GM18526 (cell line): ENCODE measurements around the gene EPB41L3.

Experiments
- POLR2A ChIP-seq: IDR thresholded peaks from 3 replicates; pipeline ENCODE4 v1.6.1; 2011; ENCODE audit not compliant: insufficient read length; ENCODE audit errors: extremely low read depth

EPB41L3 gene

DNA sequence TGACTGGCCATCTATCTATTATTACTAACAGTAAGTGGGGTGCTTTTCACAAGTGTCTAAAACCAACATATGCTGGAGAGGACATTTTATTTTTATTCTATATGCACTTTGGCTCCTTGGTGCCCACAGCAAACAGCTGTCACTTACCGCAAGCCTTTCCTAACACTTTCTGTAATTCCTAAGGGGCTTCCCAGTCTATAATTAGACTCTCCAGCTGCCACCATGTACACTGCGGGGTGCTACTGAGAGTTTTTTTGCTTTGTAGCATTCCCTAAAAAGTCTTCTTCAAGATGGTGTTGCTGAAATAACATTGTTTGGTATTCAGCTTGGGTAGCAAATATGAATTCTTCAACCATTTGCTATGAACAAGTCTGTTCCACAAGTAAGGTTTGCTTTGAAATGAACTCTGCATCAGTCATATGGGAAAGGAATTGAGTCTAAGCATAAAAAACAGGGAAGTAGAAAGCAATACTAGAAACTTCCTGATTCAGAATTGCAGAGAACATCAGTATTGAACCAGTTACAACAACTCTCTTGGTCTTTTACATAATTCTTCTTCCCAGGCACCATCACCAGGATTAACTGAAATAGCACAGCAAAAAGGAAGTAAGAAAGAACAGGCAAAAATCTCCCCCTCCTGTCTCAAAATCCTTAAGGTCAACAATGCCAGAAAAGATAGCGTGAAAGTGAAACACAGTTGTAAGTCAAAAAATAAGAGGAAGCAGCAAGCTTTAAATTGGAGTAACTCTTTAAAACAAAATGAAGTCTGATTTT lies 28.6 kb downstream of the EPB41L3 start:
- TF ChIP-seq POLR2A, result no peak

DNA sequence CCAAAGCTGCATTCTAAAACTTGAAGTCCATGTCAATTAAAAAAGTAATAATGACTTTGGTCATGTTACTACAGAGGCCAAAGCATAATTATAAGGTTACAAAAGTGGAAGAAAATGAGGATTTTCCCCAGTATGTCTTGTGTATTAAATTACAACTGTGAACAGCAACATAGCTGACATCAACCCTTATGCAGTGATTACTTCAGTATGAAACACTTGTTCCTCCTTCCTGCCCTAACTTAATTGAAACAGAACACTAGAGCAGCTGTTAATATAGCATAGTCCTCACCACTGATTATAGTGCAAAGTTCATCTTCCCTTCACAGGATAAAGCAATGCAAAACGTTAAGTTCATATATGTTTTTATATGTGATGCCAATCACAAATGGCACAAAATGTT lies 29.9 kb downstream of the EPB41L3 start:
- no peak for TF ChIP-seq POLR2A

DNA sequence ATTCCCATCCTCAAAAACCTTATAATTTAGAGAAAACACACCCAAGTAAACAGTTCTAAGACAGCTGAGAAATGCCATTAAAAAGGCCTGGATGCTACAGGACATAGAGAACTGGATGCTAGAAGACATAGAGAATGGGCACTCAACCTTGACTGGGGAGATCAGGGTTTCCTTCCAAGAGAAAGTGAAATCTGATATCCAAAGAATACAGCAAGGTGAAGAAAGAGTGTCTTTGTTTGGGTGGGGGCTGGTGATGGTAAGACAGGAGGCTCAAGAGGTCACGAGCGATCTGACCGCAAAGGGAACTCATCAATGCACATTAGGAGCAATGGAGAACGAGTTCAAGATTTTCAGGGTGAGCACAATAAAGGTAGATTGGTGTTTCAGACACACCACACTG lies 31.6 kb downstream of the EPB41L3 start:
- TF ChIP-seq POLR2A, result no peak

GRCh38 chr18:5510135-5510846 lies 33.5 kb downstream of the EPB41L3 start:
- no peak for TF ChIP-seq POLR2A

DNA sequence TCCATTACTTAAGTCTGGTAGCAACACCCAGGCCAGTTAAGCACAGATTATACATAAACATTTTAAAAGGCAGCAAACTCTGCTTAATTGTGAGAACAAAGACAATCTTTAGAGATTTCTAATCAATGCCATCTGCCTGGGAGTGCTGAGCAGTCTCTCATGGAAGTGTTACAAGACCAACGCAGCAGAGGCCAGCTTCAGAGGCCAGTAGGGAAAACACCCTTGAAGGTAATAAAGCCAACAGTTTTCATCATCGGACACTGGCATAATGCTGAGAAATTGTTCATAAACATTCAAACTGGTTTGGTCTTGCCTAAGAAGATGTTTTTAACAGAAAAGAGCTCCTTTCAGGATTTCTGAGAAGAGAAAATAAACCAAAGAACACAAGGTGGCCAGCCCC lies 35.0 kb downstream of the EPB41L3 start:
- TF ChIP-seq POLR2A, result no peak

DNA sequence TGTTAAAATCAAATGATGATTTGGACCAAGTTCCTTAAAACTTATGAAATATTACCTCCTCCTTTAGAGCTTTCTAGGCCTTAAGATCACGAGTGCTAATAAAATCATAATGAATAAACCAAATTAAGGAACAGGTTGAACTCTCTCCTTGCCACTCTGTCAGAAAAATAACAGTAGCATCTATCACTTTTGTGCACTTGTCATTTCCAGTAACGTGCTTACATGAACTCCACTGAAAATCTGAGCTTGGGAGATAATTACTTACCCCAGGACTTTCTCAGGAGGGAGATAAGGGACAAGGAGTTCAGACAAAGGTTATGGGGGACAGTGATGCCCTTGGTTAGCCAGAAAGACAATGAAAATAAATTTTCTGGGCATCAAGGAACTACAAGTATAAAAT lies 36.0 kb downstream of the EPB41L3 start:
- TF ChIP-seq POLR2A, result no peak

DNA sequence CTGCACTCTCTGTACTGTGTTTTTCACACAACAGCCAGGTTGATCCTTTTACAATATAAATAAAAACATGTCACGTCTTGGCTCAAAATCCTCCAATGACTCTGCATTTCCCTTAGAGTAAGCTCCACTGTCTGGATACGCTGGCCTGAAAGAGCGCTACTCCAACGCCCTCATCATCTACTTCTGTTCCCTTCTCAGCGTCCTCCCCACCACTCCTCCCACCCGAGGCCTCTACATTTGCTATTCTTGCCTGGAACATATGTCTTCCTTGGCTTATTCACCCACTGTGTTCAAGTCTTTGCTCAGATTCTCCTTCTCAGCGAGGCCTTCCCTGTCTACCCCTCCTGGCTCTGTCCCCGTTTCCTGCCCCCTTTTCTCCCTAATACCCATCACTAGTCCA lies 37.6 kb downstream of the EPB41L3 start:
- TF ChIP-seq POLR2A, result no peak

DNA sequence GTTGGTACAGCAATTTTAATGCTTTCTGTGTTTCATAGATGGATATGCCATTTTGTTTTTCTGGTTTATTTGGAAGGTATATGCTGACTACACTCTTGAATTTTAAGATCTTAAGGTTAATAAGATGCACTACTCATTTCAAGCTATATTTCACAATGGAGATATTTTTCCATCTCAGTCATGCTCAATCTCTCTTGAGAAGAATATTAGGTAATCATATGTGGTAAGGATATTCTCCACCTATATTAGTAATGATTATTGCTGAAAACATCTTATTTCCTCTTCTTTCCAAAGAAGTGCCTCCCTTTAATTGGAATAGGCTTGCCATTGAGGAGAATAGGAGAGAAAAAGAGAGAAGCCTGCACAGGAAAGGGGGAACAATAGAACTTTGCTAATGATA lies 40.1 kb downstream of the EPB41L3 start:
- no peak for TF ChIP-seq POLR2A

GRCh38 chr18:5500158-5500939 lies 43.4 kb downstream of the EPB41L3 start:
- TF ChIP-seq POLR2A, result no peak

- TF ChIP-seq POLR2A, result no peak
Measured at GRCh38 chr18:5498452-5498851, 45.3 kb downstream of the EPB41L3 start.

GRCh38 chr18:5496305-5496704 lies 47.5 kb downstream of the EPB41L3 start:
- TF ChIP-seq POLR2A, result no peak

GRCh38 chr18:5490753-5491480 lies 52.9 kb downstream of the EPB41L3 start:
- no peak for TF ChIP-seq POLR2A

DNA sequence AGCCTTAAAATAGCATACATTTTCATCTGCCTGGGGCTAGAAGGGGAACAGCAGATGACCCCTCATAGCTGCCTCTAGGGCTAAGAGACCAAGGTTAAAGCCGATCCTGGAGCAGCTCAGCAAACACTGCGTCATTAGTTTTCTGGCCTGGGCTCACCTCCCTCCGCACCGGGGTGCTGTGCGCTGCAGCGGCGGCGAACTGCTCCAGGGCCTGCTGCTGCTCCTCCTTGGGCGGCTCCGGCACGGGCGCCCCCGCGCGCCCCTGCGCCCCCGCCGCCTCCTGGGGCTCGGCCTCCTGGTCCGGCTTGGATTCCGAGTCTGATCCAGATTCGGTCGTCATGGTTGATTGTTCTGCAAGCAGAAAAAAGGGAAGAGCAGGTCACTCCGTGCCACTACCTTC lies 55.0 kb downstream of the EPB41L3 start:
- TF ChIP-seq POLR2A, result no peak

- TF ChIP-seq POLR2A, result no peak
Measured at GRCh38 chr18:5484526-5484925, 59.3 kb downstream of the EPB41L3 start.

DNA sequence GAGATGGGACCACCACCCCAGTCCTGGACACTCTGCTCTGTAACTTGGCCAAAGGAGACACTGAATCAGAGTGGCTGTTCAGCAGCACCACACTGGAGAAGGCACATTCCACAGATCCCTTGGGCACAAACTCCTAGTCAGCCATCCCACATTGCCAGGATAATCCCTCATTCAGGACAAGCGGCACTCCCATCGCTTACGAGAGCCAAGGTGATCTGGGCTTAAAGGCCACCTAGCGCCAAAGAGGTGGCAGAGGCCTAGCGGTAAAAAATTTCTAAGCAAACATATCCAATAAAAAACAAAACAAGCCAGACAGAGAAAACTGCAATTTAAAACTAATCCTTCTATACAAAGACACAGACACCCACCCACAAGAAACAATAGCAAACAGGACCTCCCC lies 62.2 kb downstream of the EPB41L3 start:
- no peak for TF ChIP-seq POLR2A
